Progenitor cell of endocrine pancreas (in vitro differentiated cells): ENCODE measurements around the gene ZNF585A. TPM values are rescaled to one million over a fixed set of nuclear protein-coding genes. Genes with fewer than 3 reads are reported as not detected.
"Not testable (repeated sequence)": the region's sequence is repeated elsewhere in the genome, so short reads cannot be mapped to it uniquely, and the experiment has no call there.

ENCODE experiments used
- DNase-seq: peaks from one replicate; pipeline ENCODE4 v3.0.0; 2021; ENCODE audit warnings: low spot score; ENCODE audit not compliant: unreplicated experiment
- H3K27ac Mint-ChIP-seq: 2 replicates; pipeline ENCODE4 v1.8.0; 2021; ENCODE audit warnings: mild to moderate bottlenecking, moderate library complexity, mixed read lengths
- H3K27me3 Mint-ChIP-seq: 2 replicates; pipeline ENCODE4 v1.8.0; 2021; ENCODE audit warnings: mixed read lengths
- H3K36me3 Mint-ChIP-seq: 2 replicates; pipeline ENCODE4 v1.8.0; 2022; ENCODE audit warnings: mixed read lengths; ENCODE audit not compliant: insufficient read depth
- H3K4me1 Mint-ChIP-seq: 2 replicates; pipeline ENCODE4 v1.8.0; 2021; ENCODE audit warnings: low read depth, mixed read lengths
- H3K4me3 Mint-ChIP-seq: 2 replicates; pipeline ENCODE4 v1.8.0; 2021; ENCODE audit warnings: low read depth, mild to moderate bottlenecking, moderate library complexity, mixed read lengths
- H3K9me3 Mint-ChIP-seq: 2 replicates; pipeline ENCODE4 v1.8.0; 2021; ENCODE audit warnings: low read depth, mixed read lengths
- CTCF ChIP-seq: fragments of 200-600 bp; sonication (generic); IDR thresholded peaks from one replicate; pipeline ENCODE4 v1.5.0; 2021; ENCODE audit warnings: antibody characterized with exemption, mild to moderate bottlenecking; ENCODE audit not compliant: unreplicated experiment
- total RNA-seq: library from RNA; stranded (reverse); gene quantifications from 2 replicates; pipeline ENCODE4 v1.2.1, GENCODE V29; 2021

The ZNF585A gene
- total RNA-seq, 1 donor from 2014 or later, result 10.8 TPM

DNA sequence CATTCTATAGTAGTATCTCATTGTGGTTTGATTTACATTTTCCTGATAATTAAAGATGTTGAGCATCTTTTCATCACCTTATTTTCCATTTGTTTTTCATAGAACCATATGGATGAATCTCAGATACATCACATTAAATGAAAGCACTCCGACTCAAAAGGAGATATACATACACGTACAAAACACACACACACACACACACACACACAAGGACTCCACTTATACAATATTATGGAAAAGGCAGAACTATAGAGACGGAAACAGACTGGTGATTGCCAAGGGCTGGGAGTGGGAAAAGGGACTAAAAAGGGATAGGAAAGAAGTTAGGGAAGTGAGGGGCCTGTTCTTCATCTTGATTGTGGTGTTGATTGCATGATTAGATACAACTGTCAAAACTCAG lies 24.3 kb downstream of the ZNF585A start:
- H3K27me3 Mint-ChIP-seq, result no peaks in the 10 kb centered on the region
- no peaks in the 10 kb centered on the region for H3K4me1 Mint-ChIP-seq
- TF ChIP-seq CTCF, result no peak
- H3K27ac Mint-ChIP-seq, result no peak overlapping the region
- peaks cover 60% of the 10 kb centered on the region for H3K9me3 Mint-ChIP-seq
- DNase-seq, result no peak
- H3K4me3 Mint-ChIP-seq, result no peak overlapping the region
- H3K36me3 Mint-ChIP-seq, result peaks cover 64% of the 10 kb centered on the region

- no peak overlapping the region for H3K27ac Mint-ChIP-seq
- H3K36me3 Mint-ChIP-seq, result peaks cover 23% of the 10 kb centered on the region
- no peaks in the 10 kb centered on the region for H3K4me1 Mint-ChIP-seq
- no peak overlapping the region for H3K4me3 Mint-ChIP-seq
- H3K9me3 Mint-ChIP-seq, result peaks cover 59% of the 10 kb centered on the region
- no peak for DNase-seq
- no peak for TF ChIP-seq CTCF
- H3K27me3 Mint-ChIP-seq, result no peaks in the 10 kb centered on the region
Observed at GRCh38 chr19:37136111-37136510, 36.4 kb downstream of the ZNF585A start.

- DNase-seq, result no peak
- TF ChIP-seq CTCF, result no peak
- Mint-ChIP-seq H3K4me1 (no peaks in the 10 kb centered on the region), H3K27me3 (no peaks in the 10 kb centered on the region), H3K9me3 (peaks cover 75% of the 10 kb centered on the region), H3K27ac (no peak overlapping the region), H3K4me3 (no peak overlapping the region), H3K36me3 (peaks cover 86% of the 10 kb centered on the region)
Observed at GRCh38 chr19:37128821-37129177, 43.7 kb downstream of the ZNF585A start.

DNA sequence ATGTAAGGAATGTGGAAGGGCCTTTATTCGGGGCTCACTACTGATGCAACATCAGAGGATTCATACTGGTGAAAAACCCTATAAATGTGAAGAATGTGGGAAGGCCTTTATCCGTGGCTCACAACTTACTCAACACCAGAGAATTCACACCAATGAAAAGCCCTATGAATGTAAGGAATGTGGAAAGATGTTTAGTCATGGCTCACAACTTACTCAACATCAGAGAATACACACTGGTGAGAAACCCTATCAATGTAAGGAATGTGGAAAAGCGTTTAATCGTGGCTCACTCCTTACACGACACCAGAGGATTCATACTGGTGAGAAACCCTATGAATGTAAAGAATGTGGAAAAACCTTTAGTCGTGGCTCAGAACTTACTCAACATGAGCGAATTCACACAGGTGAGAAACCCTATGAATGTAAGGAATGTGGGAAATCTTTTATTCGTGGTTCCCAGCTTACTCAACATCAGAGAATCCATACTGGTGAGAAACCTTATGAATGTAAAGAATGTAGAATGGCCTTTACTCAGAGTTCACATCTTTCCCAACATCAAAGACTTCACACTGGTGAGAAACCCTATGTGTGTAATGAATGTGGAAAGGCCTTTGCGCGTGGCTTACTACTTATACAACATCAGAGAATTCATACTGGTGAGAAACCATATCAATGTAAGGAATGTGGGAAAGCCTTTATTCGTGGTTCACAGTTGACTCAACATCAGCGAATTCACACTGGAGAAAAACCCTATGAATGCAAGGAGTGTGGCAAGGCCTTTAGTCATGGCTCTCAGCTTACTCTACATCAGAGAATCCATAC lies 44.3 kb downstream of the ZNF585A start:
- Mint-ChIP-seq H3K27ac (no peak overlapping the region), H3K4me1 (no peaks in the 10 kb centered on the region), H3K9me3 (peaks cover 70% of the 10 kb centered on the region), H3K36me3 (peaks cover 85% of the 10 kb centered on the region), H3K27me3 (no peaks in the 10 kb centered on the region), H3K4me3 (no peak overlapping the region)
- no peak for DNase-seq
- no peak for TF ChIP-seq CTCF

GRCh38 chr19:37122093-37122492 lies 50.4 kb downstream of the ZNF585A start:
- H3K4me1 Mint-ChIP-seq, H3K4me3 Mint-ChIP-seq, H3K27ac Mint-ChIP-seq, H3K27me3 Mint-ChIP-seq, DNase-seq: not testable (repeated sequence)
- Mint-ChIP-seq H3K36me3 (peaks cover 51% of the 10 kb centered on the region), H3K9me3 (peaks cover 47% of the 10 kb centered on the region)

- no peak overlapping the region for H3K4me3 Mint-ChIP-seq
- no peak for TF ChIP-seq CTCF
- peaks cover 83% of the 10 kb centered on the region for H3K36me3 Mint-ChIP-seq
- no peak for DNase-seq
- peaks cover 64% of the 10 kb centered on the region for H3K9me3 Mint-ChIP-seq
- H3K4me1 Mint-ChIP-seq, result no peaks in the 10 kb centered on the region
- no peaks in the 10 kb centered on the region for H3K27me3 Mint-ChIP-seq
- no peak overlapping the region for H3K27ac Mint-ChIP-seq
Observed at GRCh38 chr19:37114001-37114400, 58.5 kb downstream of the ZNF585A start.

DNA sequence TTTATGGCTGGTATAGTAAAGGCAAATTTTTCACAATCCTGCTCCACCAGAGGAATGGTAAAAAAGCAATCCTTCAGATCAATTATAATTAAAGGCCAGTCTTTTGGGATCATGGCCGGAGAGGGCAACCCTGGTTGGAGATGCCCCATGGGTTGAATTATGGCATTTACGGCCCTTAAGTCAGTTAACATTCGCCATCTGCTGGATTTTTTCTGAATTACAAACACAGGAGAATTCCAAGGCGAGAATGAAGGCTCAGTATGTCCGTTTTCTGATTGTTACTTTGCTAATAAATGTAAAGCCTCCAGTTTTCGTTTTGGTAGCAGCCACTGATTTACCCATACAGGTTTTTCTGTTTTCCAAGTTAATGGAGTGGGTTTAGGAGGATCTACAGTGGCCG lies 60.7 kb downstream of the ZNF585A start:
- DNase-seq, H3K4me1 Mint-ChIP-seq, H3K27me3 Mint-ChIP-seq, H3K4me3 Mint-ChIP-seq, H3K27ac Mint-ChIP-seq: not testable (repeated sequence)
- Mint-ChIP-seq H3K36me3 (peaks cover 97% of the 10 kb centered on the region), H3K9me3 (peaks cover 79% of the 10 kb centered on the region)

DNA sequence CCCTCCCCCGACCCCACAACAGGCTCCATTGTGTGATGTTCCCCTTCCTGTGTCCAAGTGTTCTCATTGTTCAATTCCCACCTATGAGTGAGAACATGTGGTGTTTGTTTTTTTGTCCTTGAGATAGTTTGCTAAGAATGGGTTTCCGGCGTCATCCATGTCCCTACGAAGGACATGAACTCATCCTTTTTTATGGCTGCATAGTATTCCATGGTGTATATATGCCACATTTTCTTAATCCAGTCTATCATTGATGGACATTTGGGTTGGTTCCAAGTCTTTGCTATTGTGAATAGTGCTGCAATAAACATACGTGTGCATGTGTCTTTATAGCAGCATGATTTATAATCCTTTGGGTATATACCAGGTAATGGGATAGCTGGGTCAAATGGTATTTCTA lies 68.4 kb downstream of the ZNF585A start:
- H3K4me1 Mint-ChIP-seq, H3K27me3 Mint-ChIP-seq, H3K4me3 Mint-ChIP-seq, DNase-seq, H3K27ac Mint-ChIP-seq: not testable (repeated sequence)
- H3K36me3 Mint-ChIP-seq, result peaks cover 90% of the 10 kb centered on the region
- peaks cover 71% of the 10 kb centered on the region for H3K9me3 Mint-ChIP-seq
